HG03060 (cell line): ENCODE data around the gene IL1A.

Source experiments
- ATAC-seq: cut with Tn5 transposase; IDR thresholded peaks from one replicate; pipeline ENCODE4 v1.9.1; 2021; ENCODE audit warnings: low read depth, moderate number of reproducible peaks; ENCODE audit not compliant: unreplicated experiment

The IL1A gene

GRCh38 chr2:112765251-112765650 lies 19.0 kb downstream of the IL1A start:
- no peak for ATAC-seq

- ATAC-seq: peak; percentile 89
Observed at GRCh38 chr2:112764071-112765044, 19.9 kb downstream of the IL1A start, which contains the start of gene CKAP2L. Gene CKAP2L, minus strand, starts transcription at chr2:112764609. Its CDS starts 11 bp downstream, at chr2:112764598.

- ATAC-seq: no peak
Observed at GRCh38 chr2:112762276-112762675, 22.0 kb downstream of the IL1A start.

- ATAC-seq: no peak
Observed at GRCh38 chr2:112760149-112760548, 24.1 kb downstream of the IL1A start.

GRCh38 chr2:112758711-112759110 lies 25.6 kb downstream of the IL1A start:
- ATAC-seq: no peak

GRCh38 chr2:112757265-112757664 lies 27.0 kb downstream of the IL1A start:
- ATAC-seq: no peak

- ATAC-seq: no peak
Observed at GRCh38 chr2:112756207-112756606, 28.1 kb downstream of the IL1A start.

- no peak for ATAC-seq
Observed at GRCh38 chr2:112755444-112755843, 28.8 kb downstream of the IL1A start.

GRCh38 chr2:112754564-112754963 lies 29.7 kb downstream of the IL1A start:
- no peak for ATAC-seq

GRCh38 chr2:112752667-112753066 lies 31.6 kb downstream of the IL1A start:
- ATAC-seq: no peak

GRCh38 chr2:112751451-112752197 lies 32.7 kb downstream of the IL1A start:
- ATAC-seq: no peak

- ATAC-seq: no peak
Observed at GRCh38 chr2:112750560-112750843, 33.8 kb downstream of the IL1A start.

GRCh38 chr2:112749755-112750559 lies 34.3 kb downstream of the IL1A start:
- ATAC-seq: no peak

GRCh38 chr2:112740527-112740926 lies 43.8 kb downstream of the IL1A start:
- ATAC-seq: no peak

- no peak for ATAC-seq
Observed at GRCh38 chr2:112737542-112738232, 46.6 kb downstream of the IL1A start.

- ATAC-seq: no peak
Observed at GRCh38 chr2:112733871-112734270, 50.4 kb downstream of the IL1A start.

GRCh38 chr2:112733456-112733855 lies 50.8 kb downstream of the IL1A start:
- no peak for ATAC-seq

- ATAC-seq: no peak
Observed at GRCh38 chr2:112731479-112731878, 52.8 kb downstream of the IL1A start.

- no peak for ATAC-seq
Observed at GRCh38 chr2:112730791-112731190, 53.5 kb downstream of the IL1A start.

- no peak for ATAC-seq
Observed at GRCh38 chr2:112730216-112730615, 54.1 kb downstream of the IL1A start.
